Omental fat pad (tissue), 4 donors: Measurements from ENCODE around the gene NUCB1. TPM values are rescaled to one million over a fixed set of nuclear protein-coding genes. Genes with fewer than 3 reads are reported as not detected.

Experiments
- ATAC-seq: fragments of 150-250 bp; one replicate; pipeline ENCODE4 v1.9.1; 2016; ENCODE audit warnings: mild to moderate bottlenecking, moderate library complexity; ENCODE audit not compliant: low FRiP score
- DNase-seq: peaks from one replicate; pipeline ENCODE4 v3.0.0-alpha.2; 2019; ENCODE audit warnings: low spot score
- CTCF ChIP-seq, 3 donors: fragments of 450-650 bp; IDR thresholded peaks; one replicate each; pipeline ENCODE4 v1.5.1; 2016 to 2017; ENCODE audit warnings: antibody characterized with exemption in 3 of 3, mild to moderate bottlenecking in 3 of 3, moderate library complexity in 2 of 3
- small RNA-seq: library from RNA; depleted of rRNA; stranded (forward); fragments of <200 nt; gene quantifications from one replicate; pipeline ENCODE3, GENCODE V24; 2016
- total RNA-seq, 4 donors: library from RNA; depleted of rRNA; stranded (reverse); fragments of >200 nt; gene quantifications; one replicate each; pipeline ENCODE4 v1.1.0, GENCODE V29; 2016

NUCB1 gene
- total RNA-seq, 4 donors from 2014 or later, result 197 to 280 (median 253) TPM

- no peak for DNase-seq
- ATAC-seq, result no peak
- no peak for TF ChIP-seq CTCF (IDR thresholded peaks at IDR 0.05)
These were observed 69.4 kb downstream of the NUCB1 start for GRCh38 chr19:48969276-48970138.

- no peak for TF ChIP-seq CTCF (IDR thresholded peaks at IDR 0.05)
- no peak for ATAC-seq
These were observed 70.1 kb downstream of the NUCB1 start for GRCh38 chr19:48970139-48970766.

GRCh38 chr19:48970923-48971395 is 70.8 kb downstream of the NUCB1 start:
- TF ChIP-seq CTCF (IDR thresholded peaks at IDR 0.05), result peak in 1 of 3 donors; percentile 82
- DNase-seq (peak; percentile 94), ATAC-seq (peak; percentile 37)

More at GRCh38 chr19:48970139-48970766, 70.1 kb downstream of the NUCB1 start:
- no peak for DNase-seq

Small RNA genes within 50 kb of the gene (small RNA-seq; reads per million reads assigned to genes)
- not detected for gene AC026803.1

Other genes starting within 250 kb of the NUCB1 start
- under 1 TPM in 1 of 4 donors, not detected in 3; 0.47 TPM for gene NTN5, start 227.3 kb upstream of the NUCB1 start, total RNA-seq
- under 1 TPM in 2 of 4 donors, not detected in 2; 0.24 to 0.28 TPM for gene FUT2, start 204.3 kb upstream of the NUCB1 start, total RNA-seq
- gene MAMSTR, start 180.6 kb upstream of the NUCB1 start, total RNA-seq, result 1 to 10 TPM in 2 of 4 donors, under 1 TPM in 2; 0.36 to 3.0 (median 1.0) TPM
- 10 to 100 TPM; 11.3 to 60.8 (median 32.4) TPM for gene RASIP1, start 159.7 kb upstream of the NUCB1 start, total RNA-seq
- gene IZUMO1, start 153.4 kb upstream of the NUCB1 start, total RNA-seq, result 1 to 10 TPM in 3 of 4 donors, not detected in 1; 1.3 to 2.5 (median 1.3) TPM
- 1 to 10 TPM; 2.2 to 7.1 (median 5.3) TPM for gene FUT1, start 147.7 kb upstream of the NUCB1 start, total RNA-seq
- not detected for gene FGF21, start 144.8 kb upstream of the NUCB1 start, total RNA-seq
- gene BCAT2, start 89.3 kb upstream of the NUCB1 start, total RNA-seq, result 10 to 100 TPM; 20.5 to 65.3 (median 37.2) TPM
- 10 to 100 TPM; 11.0 to 19.3 (median 13.0) TPM for gene HSD17B14, start 63.8 kb upstream of the NUCB1 start, total RNA-seq
- gene PLEKHA4, start 31.7 kb upstream of the NUCB1 start, total RNA-seq, result 10 to 100 TPM in 3 of 4 donors, 1 to 10 TPM in 1; 7.3 to 18.7 (median 14.9) TPM
- gene PPP1R15A, start 27.9 kb upstream of the NUCB1 start, total RNA-seq, result 100 to 1,000 TPM; 105 to 282 (median 176) TPM
- gene TULP2, start 1.6 kb upstream of the NUCB1 start, total RNA-seq, result not detected
- not detected for gene DHDH, start 33.4 kb downstream of the NUCB1 start, total RNA-seq
- gene BAX, start 54.6 kb downstream of the NUCB1 start, total RNA-seq, result 10 to 100 TPM; 26.4 to 64.2 (median 37.3) TPM
- 1,000 to 10,000 TPM; 6,104 to 9,580 (median 8,850) TPM for gene FTL, start 65.0 kb downstream of the NUCB1 start, total RNA-seq
- gene GYS1, start 93.0 kb downstream of the NUCB1 start, total RNA-seq, result 10 to 100 TPM; 34.3 to 41.0 (median 38.8) TPM
- 10 to 100 TPM; 66.3 to 83.9 (median 72.4) TPM for gene RUVBL2, start 93.6 kb downstream of the NUCB1 start, total RNA-seq
- gene LHB, start 116.8 kb downstream of the NUCB1 start, total RNA-seq, result not detected
- not detected for gene CGB3, start 124.0 kb downstream of the NUCB1 start, total RNA-seq
- gene CGB2, start 131.6 kb downstream of the NUCB1 start, total RNA-seq, result not detected
- not detected for gene CGB1, start 136.6 kb downstream of the NUCB1 start, total RNA-seq
- not detected for gene CGB5, start 143.5 kb downstream of the NUCB1 start, total RNA-seq
- not detected for gene CGB8, start 148.8 kb downstream of the NUCB1 start, total RNA-seq
- not detected for gene CGB7, start 157.4 kb downstream of the NUCB1 start, total RNA-seq
- under 1 TPM in 1 of 4 donors, not detected in 3; 0.84 TPM for gene NTF4, start 164.5 kb downstream of the NUCB1 start, total RNA-seq
- gene KCNA7, start 172.4 kb downstream of the NUCB1 start, total RNA-seq, result not detected
- 100 to 1,000 TPM; 132 to 314 (median 207) TPM for gene SNRNP70, start 185.1 kb downstream of the NUCB1 start, total RNA-seq
- gene LIN7B, start 214.1 kb downstream of the NUCB1 start, total RNA-seq, result 1 to 10 TPM in 3 of 4 donors, not detected in 1; 3.7 to 9.0 (median 3.9) TPM
- gene C19orf73, start 218.8 kb downstream of the NUCB1 start, total RNA-seq, result 1 to 10 TPM; 1.6 to 3.5 (median 2.9) TPM
- 10 to 100 TPM in 1 of 4 donors, 1 to 10 TPM in 3; 1.6 to 11.2 (median 4.1) TPM for gene PPFIA3, start 219.2 kb downstream of the NUCB1 start, total RNA-seq